H1 (cell line): ENCODE data around the gene LHFPL6. TPM values are rescaled to one million over a fixed set of nuclear protein-coding genes. Genes with fewer than 3 reads are reported as not detected.

ENCODE experiments used
- CTCF ChIA-PET: fragments of 300-600 bp; sonication (Branson Sonifier 250); formaldehyde crosslinking; loops from one replicate; lab custom pipeline; 2021; ENCODE audit not compliant: partially characterized antibody; lab: Charles Lee
- POLR2A ChIA-PET: fragments of 300-600 bp; sonication (Branson Sonifier 250); formaldehyde crosslinking; loops from one replicate; lab custom pipeline; 2021; ENCODE audit warnings: inconsistent platforms; ENCODE audit not compliant: partially characterized antibody; lab: Charles Lee
- DNase-seq, 2 experiments: peaks; one replicate each; pipeline versions ENCODE4 v3.0.0 to v3.0.0-alpha.2; 2010 to 2022; ENCODE audit warnings: low spot score in 2 of 2, low read depth in 1 of 2, mixed read lengths in 1 of 2
- FAIRE-seq: peaks from 2 replicates; lab custom pipeline; 2011; peaks lifted over from hg19 to GRCh38; lab: Jason Lieb, UNC
- H2AFZ ChIP-seq: 2 replicates; pipeline ENCODE4 v1.8.1; 2012; ENCODE audit warnings: low read length, inconsistent platforms
- H2AK5ac ChIP-seq: 2 replicates; pipeline ENCODE4 v1.6.1; 2013; ENCODE audit warnings: low read depth, low read length
- H2BK120ac ChIP-seq: replicated peaks from 2 replicates; pipeline ENCODE3; 2013; ENCODE audit warnings: low read depth, low read length, inconsistent platforms
- H2BK12ac ChIP-seq: 2 replicates; pipeline ENCODE4 v1.6.1; 2013; ENCODE audit warnings: low read depth, low read length
- H2BK15ac ChIP-seq: 2 replicates; pipeline ENCODE4 v1.6.1; 2013; ENCODE audit warnings: low read length
- H2BK20ac ChIP-seq: 2 replicates; pipeline ENCODE4 v1.6.1; 2013; ENCODE audit warnings: low read length
- H2BK5ac ChIP-seq: 2 replicates; pipeline ENCODE4 v1.6.1; 2013; ENCODE audit warnings: low read depth, low read length
- H3K14ac ChIP-seq: 2 replicates; pipeline ENCODE4 v1.6.1; 2013; ENCODE audit warnings: inconsistent platforms; ENCODE audit not compliant: insufficient read length
- H3K18ac ChIP-seq: 2 replicates; pipeline ENCODE4 v1.6.1; 2013; ENCODE audit warnings: low read length; ENCODE audit errors: extremely low read depth
- H3K23ac ChIP-seq: 2 replicates; pipeline ENCODE4 v1.6.1; 2013; ENCODE audit warnings: inconsistent platforms; ENCODE audit not compliant: insufficient read length
- H3K23me2 ChIP-seq: 2 replicates; pipeline ENCODE4 v1.6.1; 2013; ENCODE audit warnings: low read depth, low read length
- H3K27ac ChIP-seq: 2 replicates; pipeline ENCODE4 v1.6.1; 2011; ENCODE audit warnings: low read depth, low read length, inconsistent platforms
- H3K27me3 ChIP-seq, 4 experiments: replicated peaks in 1 of 4; 1 replicate in 1 of 4; 2 replicates in 3 of 4; pipeline versions ENCODE4 v1.6.1 to v1.8.1; 2011 to 2013; ENCODE audit warnings: low read length in 3 of 4, mild to moderate bottlenecking in 3 of 4, inconsistent platforms in 2 of 4, mixed read lengths in 2 of 4, moderate library complexity in 1 of 4; ENCODE audit not compliant: control insufficient read depth in 3 of 4, insufficient read depth in 3 of 4; ENCODE audit errors: extremely low read depth in 1 of 4
- H3K36me3 ChIP-seq, 4 experiments: 2 replicates each; pipeline versions ENCODE4 v1.6.1 to v1.8.1; 2011 to 2013; ENCODE audit warnings: mild to moderate bottlenecking in 4 of 4, low read length in 3 of 4, moderate library complexity in 2 of 4, control low read depth in 1 of 4, inconsistent platforms in 1 of 4; ENCODE audit not compliant: insufficient read depth in 4 of 4, control insufficient read depth in 2 of 4
- H3K4ac ChIP-seq: replicated peaks from 2 replicates; pipeline ENCODE3; 2013; ENCODE audit warnings: low read length, low read depth, mixed read lengths, inconsistent platforms; ENCODE audit not compliant: insufficient read length
- H3K4me1 ChIP-seq, 4 experiments: replicated peaks in 1 of 4; 1 replicate in 1 of 4; 2 replicates in 3 of 4; pipeline versions ENCODE4 v1.6.1 to v1.8.1; 2011 to 2013; ENCODE audit warnings: low read length in 3 of 4, inconsistent platforms in 2 of 4, mixed read lengths in 1 of 4; ENCODE audit not compliant: insufficient read depth in 4 of 4, control insufficient read depth in 3 of 4
- H3K4me2 ChIP-seq, 2 experiments: 2 replicates each; pipeline versions ENCODE4 v1.6.1 to v1.8.1; 2011 to 2013; ENCODE audit warnings: low read depth in 2 of 2, low read length in 2 of 2, control low read depth in 1 of 2, inconsistent platforms in 1 of 2, mild to moderate bottlenecking in 1 of 2; ENCODE audit not compliant: insufficient read depth in 1 of 2
- H3K4me3 ChIP-seq, 4 experiments: fragments of 200-600, 300-600 bp in 1 of 4; sonication (generic), shearing (Covaris generic), sonication (Bioruptor Twin) in 1 of 4; 2 replicates each; pipeline versions ENCODE4 v1.5.1 to v1.8.1; 2011 to 2016; ENCODE audit warnings: low read length in 4 of 4, low read depth in 3 of 4, control low read depth in 2 of 4, inconsistent platforms in 2 of 4, mild to moderate bottlenecking in 2 of 4, mixed read lengths in 1 of 4, moderate library complexity in 1 of 4; ENCODE audit not compliant: insufficient read depth in 2 of 4; ENCODE audit errors: extremely low read depth in 1 of 4
- H3K56ac ChIP-seq: replicated peaks from 2 replicates; pipeline ENCODE3; 2013; ENCODE audit warnings: low read depth, mild to moderate bottlenecking, mixed read lengths, low read length, inconsistent platforms; ENCODE audit not compliant: insufficient read length
- H3K79me1 ChIP-seq: 2 replicates; pipeline ENCODE4 v1.6.1; 2013; ENCODE audit warnings: low read depth, low read length, control low read depth
- H3K79me2 ChIP-seq, 2 experiments: 2 replicates each; pipeline versions ENCODE4 v1.6.1 to v1.8.1; 2012 to 2013; ENCODE audit warnings: low read length in 2 of 2, mild to moderate bottlenecking in 2 of 2, inconsistent platforms in 1 of 2; ENCODE audit not compliant: insufficient read depth in 2 of 2, control insufficient read depth in 1 of 2
- H3K9ac ChIP-seq, 4 experiments: replicated peaks in 1 of 4; 1 replicate in 1 of 4; 2 replicates in 3 of 4; pipeline versions ENCODE4 v1.6.1 to v1.8.1; 2011 to 2013; ENCODE audit warnings: low read depth in 3 of 4, low read length in 3 of 4, control low read depth in 2 of 4, mild to moderate bottlenecking in 2 of 4, moderate library complexity in 2 of 4, inconsistent platforms in 1 of 4; ENCODE audit errors: extremely low read depth in 1 of 4
- H3K9me3 ChIP-seq, 2 experiments: 2 replicates each; pipeline versions ENCODE4 v1.6.1 to v1.8.1; 2012 to 2013; ENCODE audit warnings: mild to moderate bottlenecking in 2 of 2, moderate library complexity in 2 of 2, control low read depth in 1 of 2, inconsistent platforms in 1 of 2, low read depth in 1 of 2, low read length in 1 of 2, mixed read lengths in 1 of 2; ENCODE audit not compliant: insufficient read depth in 2 of 2
- H4K20me1 ChIP-seq, 2 experiments: replicated peaks in 1 of 2; 2 replicates each; pipeline versions ENCODE3 to v1.8.1; 2011 to 2013; ENCODE audit warnings: inconsistent platforms in 2 of 2, low read length in 2 of 2, mild to moderate bottlenecking in 1 of 2; ENCODE audit not compliant: insufficient read depth in 2 of 2, control insufficient read depth in 1 of 2
- H4K5ac ChIP-seq: 2 replicates; pipeline ENCODE4 v1.6.1; 2013; ENCODE audit warnings: low read length, low read depth, mixed read lengths, inconsistent platforms; ENCODE audit not compliant: insufficient read length
- H4K8ac ChIP-seq: 2 replicates; pipeline ENCODE4 v1.8.0; 2013; ENCODE audit warnings: mild to moderate bottlenecking, moderate library complexity, low read length, inconsistent platforms; ENCODE audit not compliant: insufficient read depth; ENCODE audit errors: extremely low read depth
- H4K91ac ChIP-seq: replicated peaks from 2 replicates; pipeline ENCODE3; 2013; ENCODE audit warnings: low read length, mixed read lengths, inconsistent platforms; ENCODE audit not compliant: insufficient read length
- ASH2L ChIP-seq: fragments of 200-600, 300-600 bp; sonication (generic); IDR thresholded peaks from one replicate; pipeline ENCODE4 v1.7.1; 2017; ENCODE audit warnings: low read length
- CBX5 ChIP-seq: fragments of 300-800, 300-1000 bp; sonication (generic); IDR thresholded peaks from 2 replicates; pipeline ENCODE4 v1.7.1; 2016; ENCODE audit warnings: antibody characterized with exemption, low read length, low read depth
- CHD2 ChIP-seq: IDR thresholded peaks from 2 replicates; pipeline ENCODE4 v1.6.1; 2012; ENCODE audit warnings: low read length, improper control_type of control experiment
- FOSL1 ChIP-seq: IDR thresholded peaks from 2 replicates; pipeline ENCODE4 v1.6.1; 2011; ENCODE audit warnings: mild to moderate bottlenecking, low read depth, low read length, moderate library complexity; ENCODE audit not compliant: insufficient read depth
- SIX5 ChIP-seq: IDR thresholded peaks from 2 replicates; pipeline ENCODE4 v1.6.1; 2011; ENCODE audit warnings: mild to moderate bottlenecking, low read depth, low read length
- SP1 ChIP-seq: IDR thresholded peaks from 2 replicates; pipeline ENCODE4 v1.6.1; 2011; ENCODE audit warnings: low read depth, low read length
- SP4 ChIP-seq: IDR thresholded peaks from 2 replicates; pipeline ENCODE4 v1.6.1; 2012; ENCODE audit warnings: low read length, inconsistent platforms
- SRF ChIP-seq: IDR thresholded peaks from 2 replicates; pipeline ENCODE4 v1.6.1; 2011; ENCODE audit warnings: mild to moderate bottlenecking, low read depth, low read length, moderate library complexity
- YY1 ChIP-seq: IDR thresholded peaks from 2 replicates; pipeline ENCODE4 v1.6.1; 2011; ENCODE audit warnings: low read depth, mild to moderate bottlenecking, low read length
- whole genome bisulfite sequencing, 2 experiments: shearing (Covaris generic) in 1 of 2; methylation state at CpG; one replicate each; pipeline versions ENCODE4 v1.1.6 to v1.1.7; 2013 to 2015; ENCODE audit warnings: low lambda C conversion rate in 2 of 2, mixed read lengths in 2 of 2, inconsistent platforms in 1 of 2, low coverage in 1 of 2, missing lambda C conversion rate in 1 of 2; ENCODE audit not compliant: insufficient replicate concordance in 2 of 2, insufficient coverage in 1 of 2, insufficient read length in 1 of 2; ENCODE audit errors: extremely low coverage in 1 of 2, missing lambda C conversion rate in 1 of 2; 5-methylcytosine and 5-hydroxymethylcytosine counted together
- polyA plus RNA-seq, 7 experiments: library from polyadenylated mRNA; depleted of rRNA in 3 of 7; stranded (reverse) in 5 of 7; unstranded in 2 of 7; fragments of >200 nt in 5 of 7; fragments of 200-250 nt in 2 of 7; gene quantifications; 1 replicate in 5 of 7; 2 replicates in 1 of 7; 4 replicates in 1 of 7; pipeline versions ENCODE4 v1.2.1 to v1.2.3, GENCODE V29; 2011 to 2013; ENCODE audit warnings: missing spikeins in 2 of 7, mixed read lengths in 2 of 7
- total RNA-seq: library from RNA; stranded (reverse); fragmentation: NEBNext Ultra II Directional; extraction: Animal tissue kit (Norgen Biotek cat#: 25700); gene quantifications from 2 replicates; pipeline ENCODE4 v1.2.1, GENCODE V29; 2021

The LHFPL6 gene
- total and polyA plus RNA-seq, 2 of the 8 experiments (the other 6 are each of a cell fraction or from before 2014, with no cell fraction given), result 7.6 to 17.0 TPM

- Histone ChIP-seq H2BK15ac (no peak overlapping the region), H3K4me1 (peaks cover 2 to 16% (median 13%) of the 10 kb centered on the region in 4 experiments; a peak in 5 of 7 replicates)
- CTCF ChIA-PET, result interaction anchor here (0.8 to 9.6 kb wide), 4 partner anchors 9 to 201 kb away, joined by 3 to 76 read pairs (median 4); no protein-coding TSS in a partner anchor
These were observed 191.5 kb downstream of the LHFPL6 start for GRCh38 chr13:39411511-39411910.

More at GRCh38 chr13:39411511-39411910, 191.5 kb downstream of the LHFPL6 start:
- Histone ChIP-seq H2BK20ac (no peak overlapping the region), H4K20me1 (no peaks in the 10 kb centered on the region), H4K91ac (no peak overlapping the region), H2BK120ac (no peak overlapping the region), H3K4me2 (no peak overlapping the region), H3K18ac (no peak overlapping the region), H3K9ac (no peak overlapping the region), H2BK5ac (no peak overlapping the region), H3K14ac (no peak overlapping the region), H3K27me3 (no peaks in the 10 kb centered on the region), H3K79me2 (no peaks in the 10 kb centered on the region), H3K23ac (no peak overlapping the region), H3K23me2 (no peaks in the 10 kb centered on the region), H3K27ac (no peak overlapping the region), H3K56ac (no peak overlapping the region), H3K36me3 (no peaks in the 10 kb centered on the region), H3K9me3 (no peaks in the 10 kb centered on the region), H3K4ac (no peak overlapping the region), H3K4me3 (no peak overlapping the region), H4K5ac (no peak overlapping the region), H4K8ac (no peak overlapping the region), H3K79me1 (no peaks in the 10 kb centered on the region), H2AK5ac (no peak overlapping the region), H2AFZ (no peak overlapping the region), H2BK12ac (no peak overlapping the region)
- TF ChIP-seq FOSL1 (no peak), SRF (no peak), CHD2 (no peak), SIX5 (no peak), YY1 (no peak), SP1 (no peak), ASH2L (no peak), CBX5 (no peak), SP4 (no peak)
- no peak for DNase-seq
- FAIRE-seq, result peak; percentile 28
- WGBS, 2 experiments, result 79% methylated on average over 3 of the region's 3 CpGs; no CpG with 5 or more reads in 1 of the 2 experiments
- POLR2A ChIA-PET, result interaction anchor here (1.5 kb wide), 1 partner anchor 11 kb away, joined by 4 read pairs; no protein-coding TSS in a partner anchor
